GM19395 (cell line): ENCODE results near the gene ENO2.
A peak's percentile ranks its signal among the peaks of the same experiment; 100 is the strongest.

ENCODE experiments used
- ATAC-seq: cut with Tn5 transposase; IDR thresholded peaks from one replicate; pipeline ENCODE4 v1.9.1; 2021; ENCODE audit warnings: mild to moderate bottlenecking, moderate library complexity; ENCODE audit not compliant: unreplicated experiment

ENO2 gene

DNA sequence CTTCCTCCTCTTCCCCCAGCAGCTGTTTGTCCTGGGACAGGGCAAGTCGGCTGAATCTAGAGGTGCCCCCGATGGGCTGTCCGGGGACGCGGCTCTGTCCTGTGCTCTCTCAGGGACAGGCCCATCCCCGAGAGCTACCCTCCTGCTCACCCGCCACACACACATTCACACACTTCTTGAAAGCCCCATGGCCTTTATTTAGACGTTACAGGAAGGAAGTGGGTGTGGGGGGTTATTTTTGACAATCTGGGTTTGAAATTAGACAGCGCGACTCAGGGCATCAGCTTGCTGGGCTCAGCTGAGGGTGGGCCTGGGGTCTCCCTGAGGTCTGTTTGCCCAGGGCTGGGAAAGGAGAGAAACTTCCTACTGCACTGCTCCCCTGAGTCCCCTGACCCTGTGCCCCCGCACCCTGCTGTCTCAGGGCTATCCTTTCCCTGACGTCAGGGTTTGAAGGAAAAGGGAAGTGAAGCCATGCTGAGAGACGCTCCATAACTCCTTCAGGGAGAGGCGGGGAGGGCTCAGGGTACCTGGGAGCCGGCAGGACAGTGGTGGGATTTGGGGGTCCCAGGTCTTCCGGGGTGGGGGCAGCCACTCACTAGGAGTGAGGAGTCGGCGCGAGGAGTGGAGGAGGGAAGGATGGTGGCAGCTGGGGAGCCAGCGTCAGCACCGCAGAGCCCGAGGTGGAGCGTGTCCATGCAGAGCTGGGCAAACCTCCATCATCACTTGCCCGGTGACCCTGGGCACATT, 44.9 kb downstream of the ENO2 start:
- peak; percentile 55 for ATAC-seq

GRCh38 chr12:6959805-6960592, 45.6 kb downstream of the ENO2 start:
- no peak for ATAC-seq

- no peak for ATAC-seq
These were observed 46.4 kb downstream of the ENO2 start for GRCh38 chr12:6960593-6961277.

DNA sequence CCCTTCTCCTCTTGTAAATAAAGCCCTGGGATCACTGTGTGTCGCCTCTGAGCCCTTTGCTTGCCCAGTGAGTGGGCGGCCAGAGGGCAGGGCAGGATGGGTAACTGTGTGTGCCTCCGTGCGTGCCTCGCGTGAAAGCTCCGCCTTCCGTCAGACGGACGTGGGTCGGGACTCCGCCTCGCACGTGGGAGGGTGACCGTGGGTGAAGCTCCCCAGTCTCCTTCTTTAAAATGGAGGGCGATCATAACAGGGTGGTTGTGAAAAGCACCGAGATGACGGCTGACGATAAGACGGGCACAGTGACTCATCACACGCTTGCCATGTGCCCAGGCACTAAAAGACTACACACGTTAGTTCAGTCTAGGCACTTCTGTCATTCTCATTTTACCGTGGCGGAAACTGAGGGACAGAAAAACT, 46.9 kb downstream of the ENO2 start:
- no peak for ATAC-seq

DNA sequence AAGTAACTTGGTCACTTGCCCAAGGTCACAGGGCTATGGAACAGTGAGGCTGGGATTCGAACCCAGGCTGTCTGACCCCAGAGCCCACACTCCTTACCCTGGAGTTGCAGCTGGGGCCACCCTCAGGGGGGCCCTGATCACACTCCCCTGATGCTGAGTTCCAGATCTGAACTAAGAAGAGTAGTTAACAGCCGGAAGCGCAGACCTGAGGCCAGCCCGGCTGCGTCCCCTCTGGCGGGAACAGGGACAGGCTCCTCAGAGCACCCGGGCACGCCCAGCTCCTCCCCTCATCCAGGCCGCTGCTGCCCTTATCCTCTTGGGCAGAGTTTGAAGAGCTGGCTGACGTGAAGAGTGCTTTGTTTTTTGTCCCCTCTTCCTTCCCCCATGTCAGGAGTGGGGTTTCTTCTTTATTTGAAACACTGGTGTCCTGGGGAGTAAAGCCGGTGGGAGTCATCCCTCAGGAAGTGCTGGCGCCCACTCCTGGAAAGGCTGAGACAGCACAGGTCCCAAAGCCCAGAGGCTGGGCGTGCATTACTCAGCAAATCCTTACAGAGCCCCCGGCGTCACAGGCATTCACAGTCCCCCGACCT, 47.4 kb downstream of the ENO2 start:
- ATAC-seq: no peak

DNA sequence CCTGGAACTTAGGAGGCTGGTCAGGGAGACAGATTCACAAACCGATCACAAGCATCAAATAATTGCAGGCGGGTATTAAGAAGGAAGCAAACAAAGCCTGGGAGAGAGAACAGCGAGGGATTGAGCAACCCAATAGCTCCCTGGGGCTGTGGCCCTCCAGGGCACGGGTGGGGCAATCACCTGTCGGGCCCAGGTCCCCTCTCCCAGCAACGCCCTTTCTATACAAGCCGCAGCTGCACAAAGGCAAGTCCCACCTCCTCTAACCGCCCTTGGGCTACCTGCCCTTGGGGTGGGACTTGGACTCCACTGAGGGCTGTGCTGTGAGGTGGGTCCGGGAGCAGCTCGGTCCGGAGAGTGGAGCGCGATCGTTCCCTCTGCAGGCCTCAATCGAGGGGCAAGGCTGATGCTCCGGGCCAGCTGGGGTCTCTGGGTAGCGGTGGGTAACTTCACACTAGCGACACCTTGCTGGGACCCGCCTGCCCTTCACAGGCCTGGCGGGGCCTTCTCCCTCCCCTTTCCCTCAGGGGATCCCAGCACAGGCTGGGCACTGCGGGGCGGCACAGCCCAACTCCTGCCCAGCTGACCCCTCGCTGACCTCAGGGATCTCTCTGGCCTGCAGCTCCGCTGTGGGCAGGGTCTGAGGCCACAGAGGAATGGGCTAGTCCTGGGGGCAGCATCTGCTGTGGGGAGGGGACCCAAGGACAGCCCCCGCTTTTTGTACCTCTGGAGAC, 48.1 kb downstream of the ENO2 start:
- no peak for ATAC-seq

GRCh38 chr12:6963016-6963731, 48.8 kb downstream of the ENO2 start:
- no peak for ATAC-seq

DNA sequence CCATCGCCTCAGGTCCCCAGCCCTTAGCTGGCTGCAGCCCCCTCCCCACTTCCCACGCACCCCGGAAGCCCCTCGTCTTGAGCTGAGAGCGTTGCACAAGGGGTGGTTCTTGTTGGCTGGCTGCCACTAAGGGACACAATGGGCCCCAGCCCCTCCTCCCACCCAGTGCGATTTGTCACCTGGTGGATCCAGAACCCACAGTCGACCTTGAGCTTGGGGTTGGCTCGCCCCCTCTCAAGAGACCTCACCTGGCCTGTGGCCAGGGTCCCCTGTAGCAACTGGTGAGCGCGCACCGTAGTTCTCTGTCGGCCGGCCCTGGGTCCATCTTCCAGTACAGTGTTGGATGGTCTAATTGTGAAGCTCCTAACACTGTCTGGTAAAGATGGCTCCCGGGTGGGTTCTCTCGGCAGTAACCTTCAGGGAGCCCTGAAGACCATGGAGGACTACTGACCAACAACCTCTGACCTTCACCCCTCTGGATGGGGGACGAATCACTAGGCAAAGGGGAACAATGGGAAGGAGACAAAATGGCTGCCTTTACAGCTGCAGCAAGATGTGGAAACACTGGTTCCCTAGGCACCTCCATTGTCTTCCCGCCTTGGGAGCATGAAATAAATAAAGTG, 49.5 kb downstream of the ENO2 start:
- no peak for ATAC-seq

- no peak for ATAC-seq
These were observed 50.2 kb downstream of the ENO2 start for GRCh38 chr12:6964605-6965025.

GRCh38 chr12:6965026-6965661, 50.8 kb downstream of the ENO2 start:
- ATAC-seq: peak; percentile 44

DNA sequence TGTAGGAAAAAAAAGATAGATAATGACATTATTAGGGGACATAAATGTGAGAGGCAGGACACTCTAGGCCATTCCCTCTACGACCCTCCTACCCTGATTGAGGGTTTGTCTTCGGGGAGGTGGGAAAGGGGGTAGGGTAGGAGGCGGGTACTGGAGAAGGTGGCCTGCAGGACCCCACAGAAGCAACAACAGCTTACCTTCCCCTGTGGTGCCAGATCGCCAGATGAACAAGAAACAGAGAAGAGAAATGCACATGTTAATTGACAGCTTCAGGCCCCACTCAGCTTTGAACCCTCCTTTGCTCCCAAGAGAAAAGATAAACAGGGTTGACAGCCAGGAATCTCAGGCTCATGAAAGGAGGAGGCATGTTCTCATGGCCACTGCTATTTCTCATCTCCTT, 51.3 kb downstream of the ENO2 start:
- no peak for ATAC-seq

- ATAC-seq: no peak
These were observed 52.0 kb downstream of the ENO2 start for GRCh38 chr12:6966351-6966750.

DNA sequence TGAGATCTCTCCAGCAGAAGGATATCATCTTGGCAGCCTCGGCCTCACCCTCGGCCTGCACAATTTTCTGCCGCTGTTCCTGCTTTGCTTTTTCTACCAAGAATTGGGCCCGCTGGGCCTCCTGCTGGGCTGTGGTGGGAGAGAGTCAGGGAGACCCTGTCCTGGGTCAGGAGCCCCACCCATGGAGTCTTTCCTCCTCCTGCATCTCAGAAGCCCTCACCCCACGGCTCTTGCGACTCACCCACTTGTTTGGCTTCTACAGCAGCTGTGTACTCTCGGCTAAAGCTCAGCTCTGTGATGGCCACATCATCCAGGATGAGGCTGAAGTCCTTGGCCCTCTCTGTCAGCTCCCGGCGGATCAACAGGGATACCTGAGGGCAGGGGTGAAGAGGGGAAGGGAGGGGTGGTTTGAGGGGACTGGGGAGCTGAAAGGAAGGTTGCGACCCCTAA, 53.3 kb downstream of the ENO2 start:
- ATAC-seq: no peak

DNA sequence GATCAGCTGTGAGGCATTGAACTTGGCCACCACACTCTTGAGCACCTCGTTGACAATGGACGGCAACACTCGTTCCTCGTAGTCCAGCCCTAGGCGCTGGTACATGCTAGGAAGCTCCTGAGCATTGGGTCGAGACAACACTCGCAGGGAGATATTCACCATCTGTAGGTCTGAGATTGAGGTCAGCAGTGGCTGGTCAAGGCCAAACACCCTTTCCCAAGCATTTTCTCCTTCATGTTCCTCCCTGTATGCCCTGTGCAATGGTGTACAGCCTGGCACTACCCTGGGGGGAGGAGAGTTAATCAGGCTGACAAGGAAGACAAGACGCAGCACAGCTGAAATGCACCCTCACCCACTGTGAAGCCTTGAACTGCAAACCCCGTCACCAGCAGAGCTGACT, 54.0 kb downstream of the ENO2 start:
- ATAC-seq: no peak

DNA sequence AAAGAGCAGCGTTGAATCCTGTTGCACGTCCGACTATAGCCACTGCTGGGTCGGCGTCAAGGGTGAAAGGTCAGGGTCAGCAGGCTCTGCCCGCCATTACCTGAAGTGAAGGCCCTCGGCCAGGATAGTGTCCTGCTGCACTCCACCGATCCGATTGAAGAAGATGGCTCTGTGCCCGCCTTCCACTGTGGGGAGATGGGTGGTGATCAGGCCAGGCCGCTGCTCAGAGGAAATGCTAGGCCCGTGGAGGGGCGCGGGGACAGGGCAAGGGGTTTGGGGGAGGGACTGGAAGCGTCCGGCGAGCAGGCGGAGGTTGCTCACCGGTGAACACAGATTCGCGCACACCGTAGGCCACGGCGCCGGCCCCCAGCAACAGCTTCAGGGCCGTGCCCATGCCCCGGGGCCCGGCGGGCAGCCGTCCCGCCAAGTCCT, 55.7 kb downstream of the ENO2 start:
- ATAC-seq: no peak
